ENCODE measurements around the gene PDGFRB. TPM values are rescaled to one million over a fixed set of nuclear protein-coding genes. Genes with fewer than 3 reads are reported as not detected.
A peak's percentile ranks its signal among the peaks of the same experiment; 100 is the strongest.

Gene PDGFRB
- total RNA-seq, 6 experiments from 2014 or later: 6.8 to 19.5 (median 9.4) TPM

DNA sequence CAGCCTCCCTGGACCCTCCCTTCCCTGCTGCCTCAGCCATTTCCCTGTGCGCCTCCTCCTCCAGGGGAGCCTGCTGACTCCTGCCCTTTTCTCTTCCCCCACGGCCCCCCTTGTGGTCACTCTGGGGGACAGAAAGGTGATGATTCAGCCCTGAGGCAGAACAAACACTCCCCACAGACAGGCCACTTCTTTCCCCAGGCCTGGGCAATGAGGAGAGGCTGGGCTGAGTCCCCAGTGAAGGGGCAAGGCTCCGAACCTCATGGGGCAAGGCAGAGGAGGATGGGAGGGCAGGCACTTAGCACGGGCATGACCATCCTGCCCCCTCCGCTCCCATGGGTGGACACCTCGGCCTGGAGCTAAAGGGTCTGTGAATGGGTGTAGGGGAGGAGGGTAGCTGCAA lies 90.3 kb downstream of the PDGFRB start:
- ATAC-seq (peak; percentile 49 to 61 (median 53)), DNase-seq (no peak)
- Histone ChIP-seq H3K27ac (no peak overlapping the region), H3K36me3 (no peaks in the 10 kb centered on the region), H3K27me3 (no peaks in the 10 kb centered on the region), H3K9me3 (no peaks in the 10 kb centered on the region), H3K4me3 (no peak overlapping the region), H3K4me1 (no peaks in the 10 kb centered on the region)
- intact Hi-C loops (cut with DNase I): no loop called here
- WGBS (ENCODE audit: insufficient coverage, low coverage, low lambda C conversion rate, missing lambda C conversion rate): 25% methylated on average over 1 of the region's 6 CpGs
- TF ChIP-seq POLR2A (IDR thresholded peaks at IDR 0.05): no peak
- TF ChIP-seq, protein P1, sequence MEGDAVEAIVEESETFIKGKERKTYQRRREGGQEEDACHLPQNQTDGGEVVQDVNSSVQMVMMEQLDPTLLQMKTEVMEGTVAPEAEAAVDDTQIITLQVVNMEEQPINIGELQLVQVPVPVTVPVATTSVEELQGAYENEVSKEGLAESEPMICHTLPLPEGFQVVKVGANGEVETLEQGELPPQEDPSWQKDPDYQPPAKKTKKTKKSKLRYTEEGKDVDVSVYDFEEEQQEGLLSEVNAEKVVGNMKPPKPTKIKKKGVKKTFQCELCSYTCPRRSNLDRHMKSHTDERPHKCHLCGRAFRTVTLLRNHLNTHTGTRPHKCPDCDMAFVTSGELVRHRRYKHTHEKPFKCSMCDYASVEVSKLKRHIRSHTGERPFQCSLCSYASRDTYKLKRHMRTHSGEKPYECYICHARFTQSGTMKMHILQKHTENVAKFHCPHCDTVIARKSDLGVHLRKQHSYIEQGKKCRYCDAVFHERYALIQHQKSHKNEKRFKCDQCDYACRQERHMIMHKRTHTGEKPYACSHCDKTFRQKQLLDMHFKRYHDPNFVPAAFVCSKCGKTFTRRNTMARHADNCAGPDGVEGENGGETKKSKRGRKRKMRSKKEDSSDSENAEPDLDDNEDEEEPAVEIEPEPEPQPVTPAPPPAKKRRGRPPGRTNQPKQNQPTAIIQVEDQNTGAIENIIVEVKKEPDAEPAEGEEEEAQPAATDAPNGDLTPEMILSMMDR (IDR thresholded peaks at IDR 0.05): no peak

- TF ChIP-seq, protein P1 (IDR thresholded peaks at IDR 0.05): no peak
- TF ChIP-seq POLR2A (IDR thresholded peaks at IDR 0.05): no peak
- H3K4me3 ChIP-seq: no peak overlapping the region
- H3K4me1 ChIP-seq: no peaks in the 10 kb centered on the region
- H3K27ac ChIP-seq: no peak overlapping the region
- intact Hi-C loops (cut with DNase I): no loop called here
- DNase-seq (no peak), ATAC-seq (no peak)
- H3K27me3 ChIP-seq: no peaks in the 10 kb centered on the region
- H3K9me3 ChIP-seq: no peaks in the 10 kb centered on the region
- WGBS (ENCODE audit: insufficient coverage, low coverage, low lambda C conversion rate, missing lambda C conversion rate): 36% methylated on average over 2 of the region's 7 CpGs
- no peaks in the 10 kb centered on the region for H3K36me3 ChIP-seq
Observed at GRCh38 chr5:150064681-150065220, 90.9 kb downstream of the PDGFRB start.

Small RNA genes lying within 50 kb of the gene (small RNA-seq; reads per million reads assigned to genes)
- gene RF00019: 0 reads per million in 2 experiments

Other genes starting within 250 kb of the PDGFRB start
- gene PDE6A, start 211.1 kb downstream of the PDGFRB start, total RNA-seq: not detected
- gene SLC26A2, start 195.1 kb downstream of the PDGFRB start, total RNA-seq: 1 to 10 TPM; 1.3 to 2.4 (median 2.0) TPM
- gene TIGD6, start 155.2 kb downstream of the PDGFRB start, total RNA-seq: 1 to 10 TPM; 1.5 to 2.8 (median 2.2) TPM
- 10 to 100 TPM in 4 of 6 experiments, 1 to 10 TPM in 2; 7.7 to 28.3 (median 12.2) TPM for gene HMGXB3, start 155.1 kb downstream of the PDGFRB start, total RNA-seq
- 10 to 100 TPM; 13.0 to 45.1 (median 16.3) TPM for gene CSF1R, start 69.3 kb downstream of the PDGFRB start, total RNA-seq
- gene CDX1, start 10.9 kb upstream of the PDGFRB start, total RNA-seq: not detected
- gene SLC6A7, start 34.2 kb upstream of the PDGFRB start, total RNA-seq: not detected
- gene CAMK2A, start 133.9 kb upstream of the PDGFRB start, total RNA-seq: under 1 TPM in 3 of 6 experiments, not detected in 3; 0.10 to 0.26 (median 0.23) TPM
- under 1 TPM in 5 of 6 experiments, not detected in 1; 0.06 to 0.51 (median 0.20) TPM for gene ARSI, start 147.1 kb upstream of the PDGFRB start, total RNA-seq
- gene TCOF1, start 201.9 kb upstream of the PDGFRB start, total RNA-seq: 10 to 100 TPM in 2 of 6 experiments, 1 to 10 TPM in 4; 6.7 to 12.0 (median 8.9) TPM

Measured in right lobe of liver (tissue), 6 donors.